ENCODE results near the gene KCNJ16. TPM values are rescaled to one million over a fixed set of nuclear protein-coding genes. Genes with fewer than 3 reads are reported as not detected.

Gene KCNJ16
- total RNA-seq, 2 donors from 2014 or later: 1.3 TPM; not detected in 1

- Histone ChIP-seq H3K27me3 (replicated peaks; ENCODE audit: insufficient read depth) (no peaks in the 10 kb centered on the region), H3K27ac (no peak overlapping the region), H3K4me3 (no peak overlapping the region), H3K36me3 (no peaks in the 10 kb centered on the region), H3K4me1 (replicated peaks) (no peaks in the 10 kb centered on the region), H3K9me3 (no peaks in the 10 kb centered on the region)
- TF ChIP-seq POLR2A (IDR thresholded peaks at IDR 0.05) (no peak), POLR2AphosphoS5 (IDR thresholded peaks at IDR 0.05) (no peak)
- TF ChIP-seq, protein P1, sequence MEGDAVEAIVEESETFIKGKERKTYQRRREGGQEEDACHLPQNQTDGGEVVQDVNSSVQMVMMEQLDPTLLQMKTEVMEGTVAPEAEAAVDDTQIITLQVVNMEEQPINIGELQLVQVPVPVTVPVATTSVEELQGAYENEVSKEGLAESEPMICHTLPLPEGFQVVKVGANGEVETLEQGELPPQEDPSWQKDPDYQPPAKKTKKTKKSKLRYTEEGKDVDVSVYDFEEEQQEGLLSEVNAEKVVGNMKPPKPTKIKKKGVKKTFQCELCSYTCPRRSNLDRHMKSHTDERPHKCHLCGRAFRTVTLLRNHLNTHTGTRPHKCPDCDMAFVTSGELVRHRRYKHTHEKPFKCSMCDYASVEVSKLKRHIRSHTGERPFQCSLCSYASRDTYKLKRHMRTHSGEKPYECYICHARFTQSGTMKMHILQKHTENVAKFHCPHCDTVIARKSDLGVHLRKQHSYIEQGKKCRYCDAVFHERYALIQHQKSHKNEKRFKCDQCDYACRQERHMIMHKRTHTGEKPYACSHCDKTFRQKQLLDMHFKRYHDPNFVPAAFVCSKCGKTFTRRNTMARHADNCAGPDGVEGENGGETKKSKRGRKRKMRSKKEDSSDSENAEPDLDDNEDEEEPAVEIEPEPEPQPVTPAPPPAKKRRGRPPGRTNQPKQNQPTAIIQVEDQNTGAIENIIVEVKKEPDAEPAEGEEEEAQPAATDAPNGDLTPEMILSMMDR (IDR thresholded peaks at IDR 0.05): no peak
- intact Hi-C loops (cut with DNase I): no loop called here
- DNase-seq (ENCODE audit: low spot score): no peak
- WGBS: 22% methylated on average over 5 of the region's 5 CpGs
These were observed 7.9 kb upstream of the KCNJ16 start for GRCh38 chr17:70067134-70067533.

GRCh38 chr17:70070305-70071027 lies 4.6 kb upstream of the KCNJ16 start:
- no peak for DNase-seq (ENCODE audit: low spot score)
- intact Hi-C loops (cut with DNase I): no loop called here
- H3K9me3 ChIP-seq: no peaks in the 10 kb centered on the region
- H3K27ac ChIP-seq: no peak overlapping the region
- H3K27me3 ChIP-seq (replicated peaks; ENCODE audit: insufficient read depth): no peaks in the 10 kb centered on the region
- TF ChIP-seq POLR2A (IDR thresholded peaks at IDR 0.05) (no peak), POLR2AphosphoS5 (IDR thresholded peaks at IDR 0.05) (no peak)
- TF ChIP-seq, protein P1 (IDR thresholded peaks at IDR 0.05): no peak
- no peaks in the 10 kb centered on the region for H3K36me3 ChIP-seq
- H3K4me1 ChIP-seq (replicated peaks): no peaks in the 10 kb centered on the region
- 39% methylated on average over 3 of the region's 3 CpGs for WGBS
- no peak overlapping the region for H3K4me3 ChIP-seq

DNA sequence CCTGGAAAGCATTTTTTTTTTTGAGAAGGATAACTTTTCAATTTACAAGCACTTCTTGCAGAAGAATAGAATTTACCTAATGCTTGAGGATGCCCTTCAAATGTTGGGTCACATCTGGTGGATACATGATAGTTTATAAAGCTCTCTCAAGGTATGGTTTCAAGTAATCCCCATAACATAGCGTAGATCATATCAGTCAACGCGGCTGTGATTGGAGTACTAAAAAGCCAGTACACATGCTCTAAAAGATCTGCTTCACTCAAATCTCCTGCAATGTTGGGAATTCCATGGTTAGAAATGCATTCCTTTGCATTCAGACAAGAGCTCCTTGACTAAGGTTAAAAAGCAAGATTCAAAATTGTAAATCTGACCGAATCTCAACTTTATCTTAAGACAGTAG lies 3.9 kb upstream of the KCNJ16 start:
- Histone ChIP-seq H3K27me3 (replicated peaks; ENCODE audit: insufficient read depth) (no peaks in the 10 kb centered on the region), H3K4me3 (no peak overlapping the region), H3K9me3 (no peaks in the 10 kb centered on the region), H3K36me3 (no peaks in the 10 kb centered on the region), H3K4me1 (replicated peaks) (no peaks in the 10 kb centered on the region), H3K27ac (no peak overlapping the region)
- no peak for TF ChIP-seq POLR2AphosphoS5 (IDR thresholded peaks at IDR 0.05)
- TF ChIP-seq, protein P1 (IDR thresholded peaks at IDR 0.05): no peak
- TF ChIP-seq POLR2A (IDR thresholded peaks at IDR 0.05): no peak
- intact Hi-C loops (cut with DNase I): no loop called here
- DNase-seq (ENCODE audit: low spot score): no peak
- WGBS: 93% methylated on average over 4 of the region's 4 CpGs

DNA sequence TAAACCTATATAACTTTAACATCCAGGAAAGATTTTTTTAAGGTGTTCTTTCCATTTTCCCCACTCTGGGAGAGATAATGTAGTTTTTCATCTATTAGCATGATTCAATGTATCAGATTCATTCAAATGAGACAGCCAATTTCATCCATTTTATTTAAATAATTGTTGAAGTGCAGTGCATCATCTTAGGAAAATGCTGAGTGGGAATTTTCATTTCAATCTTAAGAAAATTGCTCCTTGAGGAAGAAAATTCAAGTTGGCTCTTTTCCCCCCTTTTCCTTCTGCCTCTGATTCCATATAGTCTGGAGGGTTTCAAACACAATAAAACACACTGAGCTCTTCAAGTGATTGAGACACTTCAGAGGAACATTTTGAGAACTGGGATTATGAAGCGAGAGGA lies 3.4 kb upstream of the KCNJ16 start:
- Histone ChIP-seq H3K4me1 (replicated peaks) (no peaks in the 10 kb centered on the region), H3K27ac (no peak overlapping the region), H3K36me3 (no peaks in the 10 kb centered on the region), H3K27me3 (replicated peaks; ENCODE audit: insufficient read depth) (no peaks in the 10 kb centered on the region), H3K9me3 (no peaks in the 10 kb centered on the region), H3K4me3 (no peak overlapping the region)
- DNase-seq (ENCODE audit: low spot score): no peak
- intact Hi-C loops (cut with DNase I): no loop called here
- no peak for TF ChIP-seq POLR2AphosphoS5 (IDR thresholded peaks at IDR 0.05)
- 97% methylated on average over 1 of the region's 1 CpG for WGBS

GRCh38 chr17:70072546-70073309 lies 2.3 kb upstream of the KCNJ16 start:
- no peak for DNase-seq (ENCODE audit: low spot score)
- intact Hi-C loops (cut with DNase I): no loop called here
- Histone ChIP-seq H3K27me3 (replicated peaks; ENCODE audit: insufficient read depth) (no peaks in the 10 kb centered on the region), H3K27ac (no peak overlapping the region), H3K4me1 (replicated peaks) (no peaks in the 10 kb centered on the region), H3K4me3 (no peak overlapping the region), H3K9me3 (no peaks in the 10 kb centered on the region), H3K36me3 (no peaks in the 10 kb centered on the region)
- no peak for TF ChIP-seq POLR2A (IDR thresholded peaks at IDR 0.05)
- TF ChIP-seq, protein P1 (IDR thresholded peaks at IDR 0.05): no peak
- TF ChIP-seq POLR2AphosphoS5 (IDR thresholded peaks at IDR 0.05): no peak
- WGBS: 66% methylated on average over 5 of the region's 5 CpGs
